ENCODE data around the gene FANCB.

The FANCB gene

GRCh38 chrX:14884714-14885113 is 11.8 kb upstream of the FANCB start:
- Histone ChIP-seq H3K9me3 (ENCODE audit: control insufficient read depth, insufficient read depth, low read depth, low read length) (no peaks in the 10 kb centered on the region), H3K36me3 (ENCODE audit: control insufficient read depth in 2 of 2, insufficient read depth in 1 of 2, low read length in 2 of 2) (no peaks in the 10 kb centered on the region), H3K4me1 (ENCODE audit: control insufficient read depth, insufficient read depth, low read length) (no peaks in the 10 kb centered on the region), H3K4me3 (ENCODE audit: low read depth, low read length) (no peak overlapping the region), H3K27ac (ENCODE audit: extremely low read depth, low read depth, low read length) (no peak overlapping the region)
- POLR2A ChIA-PET, result no interaction called here
- TF ChIP-seq SP2 (tag by site-specific recombination; IDR thresholded peaks at IDR 0.05) (no peak), ZNF112 (tag by site-specific recombination; IDR thresholded peaks at IDR 0.05) (no peak), ZNF785 (tag by site-specific recombination; IDR thresholded peaks at IDR 0.05) (no peak), GLIS2 (tag by site-specific recombination; IDR thresholded peaks at IDR 0.05) (no peak), ZNF398 (tag by site-specific recombination; IDR thresholded peaks at IDR 0.05) (no peak), ZNF692 (tag by site-specific recombination; IDR thresholded peaks at IDR 0.05) (no peak), ZSCAN5A (tag by site-specific recombination; IDR thresholded peaks at IDR 0.05) (no peak), HOXA7 (CRISPR knock-in tag; IDR thresholded peaks at IDR 0.05; ENCODE audit: borderline replicate concordance) (no peak), PRDM10 (tag by site-specific recombination; IDR thresholded peaks at IDR 0.05) (no peak), ATF2 (tag by site-specific recombination; IDR thresholded peaks at IDR 0.05; ENCODE audit: low read depth) (no peak), REST (tag by site-specific recombination; IDR thresholded peaks at IDR 0.05) (no peak)
- CTCF ChIA-PET, result no interaction called here
